K562 (cell line): ENCODE data around the gene ACBD6. TPM values are rescaled to one million over a fixed set of nuclear protein-coding genes. Genes with fewer than 3 reads are reported as not detected.

ENCODE experiments used
- CHD4 ChIP-seq: fragments of 200-600 bp; sonication (generic); IDR thresholded peaks from 3 replicates; pipeline ENCODE4 v1.6.1; 2012; ENCODE audit warnings: low read depth, mild to moderate bottlenecking, mixed read lengths, low read length, inconsistent platforms; ENCODE audit not compliant: insufficient read depth, insufficient replicate concordance, poor library complexity, severe bottlenecking
- E2F4 ChIP-seq: sonication (generic); formaldehyde crosslinking; IDR thresholded peaks from 2 replicates; pipeline ENCODE4 v1.8.0; 2022; ENCODE audit warnings: mild to moderate bottlenecking, low read depth, missing genetic modification reagents
- ELF2 ChIP-seq: fragments of 250-450 bp; sonication (Bioruptor Pico); IDR thresholded peaks from 2 replicates; pipeline ENCODE4 v1.5.0; 2021; ENCODE audit warnings: mild to moderate bottlenecking
- KDM4B ChIP-seq, 2 experiments: fragments of 450-650 bp in 1 of 2; sonication (generic) in 1 of 2; IDR thresholded peaks; 2 replicates each; pipeline ENCODE4 v1.6.1; 2016 to 2017; ENCODE audit warnings: borderline replicate concordance in 2 of 2, antibody characterized with exemption in 1 of 2, low read depth in 1 of 2, mild to moderate bottlenecking in 1 of 2
- NCOA1 ChIP-seq: fragments of 450-650 bp; IDR thresholded peaks from 2 replicates; pipeline ENCODE4 v1.6.1; 2016; ENCODE audit warnings: low read depth
- NCOA4 ChIP-seq: fragments of 450-650 bp; IDR thresholded peaks from 2 replicates; pipeline ENCODE4 v1.6.1; 2018; ENCODE audit warnings: mild to moderate bottlenecking; ENCODE audit not compliant: partially characterized antibody
- POLR2A ChIP-seq: fragments of 450-650 bp; conservative IDR thresholded peaks from 2 replicates; pipeline ENCODE4 v1.6.1; 2016
- RBM25 ChIP-seq: fragments of 200-400 bp; formaldehyde crosslinking; IDR thresholded peaks from 2 replicates; pipeline ENCODE4 v1.6.1; 2018; ENCODE audit warnings: low read length, low read depth, moderate library complexity; ENCODE audit not compliant: severe bottlenecking
- REST ChIP-seq, 2 experiments: fragments of 450-650 bp; formaldehyde crosslinking in 1 of 2; IDR thresholded peaks; 2 replicates each; pipeline versions ENCODE4 v1.4.0 to v1.6.1; 2014 to 2020; ENCODE audit warnings: mild to moderate bottlenecking in 2 of 2, borderline replicate concordance in 1 of 2, low read depth in 1 of 2
- SLC30A9 ChIP-seq: fragments of 250-450 bp; sonication (Bioruptor Pico); IDR thresholded peaks from 2 replicates; pipeline ENCODE4 v1.8.0; 2022; ENCODE audit warnings: mild to moderate bottlenecking, moderate library complexity
- SMARCA5 ChIP-seq: fragments of 450-650 bp; IDR thresholded peaks from 2 replicates; pipeline ENCODE4 v1.6.1; 2016
- polyA plus RNA-seq, 8 experiments: library from polyadenylated mRNA; depleted of rRNA in 4 of 8; stranded (reverse) in 5 of 8; unstranded in 3 of 8; fragments of >200 nt; fragmentation: Nextera tagmentation in 2 of 8; fragmentation: Illumina TruSeq in 1 of 8; extraction: Ambion mirVana in 2 of 8; extraction: Trizol in 1 of 8; gene quantifications; 2 replicates each; pipeline versions ENCODE4 v1.2.1 to v1.2.3, GENCODE V29; 2011 to 2014; ENCODE audit warnings: inconsistent platforms in 1 of 8, missing spikeins in 1 of 8
- total RNA-seq, 7 experiments: library from RNA; depleted of rRNA in 6 of 7; stranded (reverse); fragments of >200 nt in 6 of 7; fragmentation: Illumina TruSeq in 2 of 7; extraction: Trizol in 2 of 7; gene quantifications; 2 replicates each; pipeline versions ENCODE4 v1.2.1 to v1.2.3, GENCODE V29; 2011 to 2021; ENCODE audit warnings: low replicate concordance in 1 of 7

ACBD6 gene
- total and polyA plus RNA-seq, 9 of the 15 experiments (the other 6 are each of a cell fraction or from before 2014, with no cell fraction given) = 16.9 to 107 (median 77.7) TPM

GRCh38 chr1:180290265-180291001 lies 211.9 kb downstream of the ACBD6 start (continued):
- TF ChIP-seq RBM25 = peak; percentile 40
- TF ChIP-seq E2F4 = no peak
- no peak for TF ChIP-seq ELF2 (CRISPR knock-in tag)
- no peak for TF ChIP-seq POLR2A
- TF ChIP-seq NCOA4 = no peak
- no peak for TF ChIP-seq KDM4B (IDR thresholded peaks at IDR 0.05; ENCODE audit: borderline replicate concordance in 2 of 2, low read depth in 1 of 2)
- no peak for TF ChIP-seq REST (IDR thresholded peaks at IDR 0.05; ENCODE audit: borderline replicate concordance)
- TF ChIP-seq REST (CRISPR knock-in tag; IDR thresholded peaks at IDR 0.05; ENCODE audit: low read depth) = no peak
- TF ChIP-seq NCOA1 = no peak
- 0 out of 2 replicates have a peak, but pooled peaks have one; percentile 25 for TF ChIP-seq SMARCA5
- no peak for TF ChIP-seq SLC30A9 (CRISPR knock-in tag)
- TF ChIP-seq CHD4 = no peak
